Measurements from ENCODE around the gene NUAK1. TPM values are rescaled to one million over a fixed set of nuclear protein-coding genes. Genes with fewer than 3 reads are reported as not detected.

Gene NUAK1
- total RNA-seq, 1 donor from 2014 or later = 32.6 TPM

DNA sequence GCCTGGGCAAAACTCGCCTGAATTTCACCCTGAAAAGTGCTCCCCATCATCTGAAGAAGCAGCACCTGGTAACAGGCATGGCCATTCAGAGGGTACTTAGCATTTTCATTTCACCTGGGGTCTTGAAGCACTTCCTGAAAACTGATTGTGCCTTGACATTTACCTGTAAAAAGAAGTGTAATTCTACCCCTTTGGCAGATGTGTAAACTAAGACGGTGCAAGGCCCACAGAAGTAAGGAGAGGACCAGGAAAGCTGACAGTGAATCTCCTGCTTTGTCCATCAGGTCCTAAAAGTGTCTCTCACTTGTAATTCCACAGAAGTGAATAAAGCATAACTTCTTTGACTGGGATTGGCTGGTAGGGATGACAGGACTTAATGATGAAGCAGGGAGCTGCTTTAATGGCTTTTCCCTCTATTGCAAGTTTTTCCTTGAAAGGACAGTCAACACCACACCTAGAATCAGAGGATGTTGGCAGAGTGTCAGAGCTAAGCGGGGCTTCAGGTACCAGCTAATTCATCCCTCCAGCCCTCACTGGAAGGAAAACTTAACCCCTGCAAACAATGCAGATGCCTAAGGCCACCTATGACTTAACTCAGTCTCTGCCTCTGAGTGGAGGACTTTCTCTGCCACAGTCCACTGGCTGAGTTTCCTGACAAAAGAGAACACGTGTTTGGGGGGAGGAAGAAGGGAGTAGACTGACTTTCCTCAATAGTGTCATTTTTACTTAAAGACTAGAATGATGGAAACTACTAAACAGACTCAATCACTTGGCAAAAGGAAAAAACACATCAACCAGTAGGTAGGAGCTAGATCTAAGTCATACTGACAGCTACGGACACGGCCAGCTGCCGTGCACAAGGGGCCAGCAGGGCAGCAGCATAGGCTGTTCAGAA lies 74.7 kb downstream of the NUAK1 start:
- no peak for DNase-seq (ENCODE audit: low read depth, low spot score)

DNA sequence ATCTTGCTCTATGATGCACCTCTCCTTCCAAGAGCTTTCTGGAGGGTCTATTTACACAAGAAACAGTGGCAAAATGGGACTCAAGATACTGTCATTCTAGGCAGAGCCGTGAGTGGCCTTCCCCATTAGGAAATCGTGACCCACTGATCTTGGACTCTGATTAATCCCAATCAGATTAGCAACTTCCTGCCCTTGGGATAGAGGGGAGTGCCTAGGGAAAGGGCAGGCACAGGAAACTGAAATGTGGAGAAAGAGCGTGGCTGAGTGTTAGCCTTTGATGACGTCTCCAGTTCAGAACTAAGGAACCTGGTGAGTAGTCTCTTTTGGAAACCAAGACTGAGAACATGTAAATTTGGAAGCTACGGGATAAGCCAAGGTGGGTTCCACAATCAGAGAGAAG lies 76.1 kb downstream of the NUAK1 start:
- DNase-seq (ENCODE audit: low read depth, low spot score) = no peak

DNA sequence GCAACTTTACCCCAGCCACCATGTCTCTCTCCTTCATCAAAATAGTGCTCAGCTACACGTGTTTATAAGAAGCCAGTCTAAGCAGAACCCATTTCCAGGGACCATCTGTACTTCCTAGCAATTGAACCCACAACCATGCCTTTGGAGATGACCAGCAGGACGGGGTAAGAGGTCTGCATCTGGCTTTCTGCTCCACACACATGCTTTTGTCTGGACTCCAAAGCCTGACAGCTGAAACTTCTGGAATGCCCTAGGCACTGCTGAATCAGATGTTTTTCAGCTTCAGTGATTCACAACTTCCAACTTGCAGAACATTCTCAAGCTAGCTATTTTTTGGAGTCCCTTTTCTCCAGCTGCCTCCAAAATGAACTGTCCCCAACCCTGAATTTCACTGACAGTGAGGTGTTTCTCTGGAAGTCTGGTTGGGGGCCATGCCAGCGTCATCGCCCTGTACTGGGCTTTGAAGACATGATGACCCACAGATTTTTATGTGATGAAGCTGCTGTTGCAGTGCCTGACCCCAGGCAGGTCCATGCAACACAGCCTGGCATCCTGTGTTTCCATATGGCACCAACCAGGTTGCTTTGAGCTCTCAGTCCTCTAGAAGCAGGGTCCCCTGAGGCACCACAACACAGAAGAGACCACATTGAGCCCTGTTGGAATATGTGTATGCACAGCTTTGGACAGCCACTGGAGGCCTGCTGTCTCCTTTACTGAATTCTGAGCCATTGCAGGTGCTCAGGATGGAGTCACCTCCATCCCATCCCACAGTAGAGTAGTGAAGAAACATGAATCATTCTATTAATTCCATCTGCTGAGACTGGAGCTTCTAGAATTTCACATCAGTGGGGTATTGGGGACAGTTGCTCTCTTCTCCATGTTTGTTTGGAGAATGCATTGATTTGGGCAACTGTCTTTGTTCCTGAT lies 80.2 kb downstream of the NUAK1 start:
- DNase-seq (ENCODE audit: low read depth, low spot score) = no peak

DNA sequence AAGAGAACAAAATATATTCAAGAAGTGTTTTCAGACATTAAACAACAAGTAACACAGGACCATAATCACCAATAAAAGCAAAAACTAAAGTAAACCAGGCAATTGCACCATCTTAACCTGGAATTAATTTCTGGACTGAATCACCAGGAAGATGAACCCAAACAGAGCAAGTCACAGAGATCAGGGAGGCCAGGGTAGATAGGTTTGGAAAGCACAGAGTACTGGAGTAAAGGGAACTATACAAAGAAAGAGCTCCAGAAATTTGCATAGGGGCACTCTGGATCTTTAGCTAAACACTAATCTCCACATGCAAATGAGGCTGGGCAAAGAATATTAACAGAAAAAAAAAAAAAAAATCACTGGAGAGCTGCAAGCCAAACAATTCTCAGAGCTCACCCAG lies 84.7 kb downstream of the NUAK1 start:
- DNase-seq (ENCODE audit: low read depth, low spot score) = no peak

DNA sequence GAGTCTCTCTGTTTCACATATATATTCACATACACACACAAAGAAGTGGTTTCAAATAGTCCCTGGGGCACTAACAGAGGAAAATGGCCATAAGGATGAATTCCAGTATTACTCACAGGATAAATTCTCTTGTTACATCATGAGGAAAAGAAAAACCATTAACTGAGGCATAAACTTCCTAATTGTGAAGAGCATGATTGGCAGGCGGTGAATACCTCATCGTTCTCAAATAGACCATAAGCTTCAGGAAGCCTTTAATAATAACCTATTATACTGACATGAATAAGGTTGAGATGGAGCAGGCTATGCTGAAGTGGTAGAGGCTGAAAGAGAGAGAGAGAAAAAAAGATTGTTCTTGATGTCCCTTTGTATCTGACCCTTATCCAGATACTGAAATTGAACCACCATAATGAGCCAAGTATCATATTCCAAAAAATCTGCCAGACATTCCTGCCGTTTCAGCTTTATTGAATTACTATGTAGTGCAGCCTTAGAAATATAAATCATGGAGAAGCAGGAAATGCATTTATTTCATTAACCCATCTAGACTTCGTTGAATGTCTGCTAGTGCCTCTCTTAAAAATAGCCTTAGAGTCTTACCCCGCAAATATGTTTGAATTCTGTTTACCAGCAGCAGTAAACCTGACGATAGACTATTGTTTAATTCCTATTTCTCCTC lies 86.8 kb downstream of the NUAK1 start:
- DNase-seq (ENCODE audit: low read depth, low spot score) = no peak

DNA sequence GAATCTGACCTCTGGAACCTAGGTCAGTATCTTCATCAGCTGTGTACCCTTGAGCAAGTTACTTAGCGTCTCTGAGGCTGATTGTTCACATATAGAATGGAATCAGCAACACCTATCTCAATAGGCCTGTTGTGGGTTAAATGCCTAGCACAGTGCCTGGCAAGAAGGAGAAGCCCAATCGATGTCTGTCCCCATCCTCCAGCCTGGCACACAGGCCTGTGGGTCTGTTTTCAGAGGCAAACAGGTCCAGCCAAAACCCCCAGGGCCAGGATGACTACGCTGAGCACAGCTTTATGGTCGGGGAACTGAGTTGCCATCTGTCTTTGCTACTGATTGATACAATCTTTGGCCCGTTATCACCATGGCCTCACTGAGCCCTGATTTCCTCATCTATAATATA lies 89.2 kb downstream of the NUAK1 start:
- no peak for DNase-seq (ENCODE audit: low read depth, low spot score)

DNA sequence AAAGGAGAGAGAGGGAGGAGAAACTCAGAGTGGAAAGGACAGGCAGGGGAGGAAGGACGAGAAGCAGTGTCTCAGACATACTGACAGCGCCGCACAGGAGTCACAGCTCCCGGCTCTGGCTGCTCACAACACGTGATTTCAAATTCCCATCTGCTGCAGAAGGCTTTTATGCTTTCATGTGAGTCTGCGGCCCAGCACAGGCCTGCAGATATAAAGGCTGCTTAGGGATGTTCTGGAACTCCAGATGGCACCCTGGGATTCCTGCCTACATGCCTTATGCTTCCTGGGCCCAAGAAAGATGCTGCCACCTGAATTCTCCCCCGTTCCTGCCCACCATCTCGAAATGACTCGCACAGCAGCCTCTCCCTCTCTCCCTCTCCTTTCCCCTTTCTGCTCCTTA lies 89.6 kb downstream of the NUAK1 start:
- DNase-seq (ENCODE audit: low read depth, low spot score) = no peak

DNA sequence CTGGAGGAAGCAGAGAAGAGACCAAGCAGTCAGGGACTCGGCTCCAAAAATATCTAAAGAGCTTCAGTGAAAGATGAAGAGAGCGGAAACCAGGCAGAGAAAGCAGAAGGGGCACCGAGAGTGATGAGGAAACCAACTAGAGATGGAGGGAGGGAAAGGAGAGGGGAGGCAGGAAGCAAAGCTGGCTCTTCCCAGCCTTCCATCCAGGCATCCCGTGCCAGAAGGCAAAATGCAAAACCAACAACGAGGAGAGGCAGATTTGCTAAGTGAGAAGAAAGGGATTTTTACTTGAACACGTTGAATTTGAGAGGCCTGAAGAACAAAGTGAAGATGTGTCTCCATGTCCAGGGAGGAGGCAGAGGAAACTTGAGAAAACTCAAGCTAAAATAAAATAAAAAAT lies 90.1 kb downstream of the NUAK1 start:
- no peak for DNase-seq (ENCODE audit: low read depth, low spot score)

DNA sequence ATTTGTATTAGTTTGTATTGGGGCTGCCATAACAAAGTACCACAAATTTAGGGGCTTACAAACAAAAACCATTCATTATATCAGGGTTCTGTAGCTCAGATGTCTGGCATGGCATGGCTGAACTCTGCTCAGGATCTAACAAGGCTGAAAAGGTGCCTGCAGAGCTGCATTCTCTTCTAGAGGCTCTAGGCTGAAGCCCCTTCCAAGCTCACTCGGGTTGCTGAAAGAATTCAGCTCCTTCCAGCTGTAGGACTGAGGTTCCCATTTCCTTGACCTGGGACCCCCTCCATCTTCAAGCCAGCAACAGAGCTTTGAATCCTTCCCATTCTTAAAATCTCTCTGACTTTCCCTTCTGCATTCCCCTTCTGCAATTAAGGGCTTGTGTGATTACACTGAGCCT lies 90.7 kb downstream of the NUAK1 start:
- no peak for DNase-seq (ENCODE audit: low read depth, low spot score)

DNA sequence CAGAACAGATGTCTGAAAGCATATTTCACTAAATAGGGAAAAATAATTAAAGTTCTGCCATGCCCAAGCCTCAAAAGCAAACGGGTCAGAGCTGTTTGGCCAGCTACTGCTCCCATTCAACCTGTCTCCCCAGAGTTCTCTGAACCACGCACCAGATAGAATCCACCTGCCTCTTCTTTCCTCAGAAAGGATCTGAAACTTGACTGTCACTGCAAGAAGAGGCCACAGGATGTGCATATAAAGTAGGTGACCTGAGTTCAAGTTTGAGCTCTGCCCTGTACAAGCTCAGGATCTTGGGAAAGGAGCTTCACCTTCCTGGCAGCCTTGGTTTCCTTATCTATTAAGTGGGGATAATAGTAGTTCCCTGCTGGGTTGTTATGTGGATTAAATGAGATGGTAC lies 91.8 kb downstream of the NUAK1 start:
- DNase-seq (ENCODE audit: low read depth, low spot score) = no peak

DNA sequence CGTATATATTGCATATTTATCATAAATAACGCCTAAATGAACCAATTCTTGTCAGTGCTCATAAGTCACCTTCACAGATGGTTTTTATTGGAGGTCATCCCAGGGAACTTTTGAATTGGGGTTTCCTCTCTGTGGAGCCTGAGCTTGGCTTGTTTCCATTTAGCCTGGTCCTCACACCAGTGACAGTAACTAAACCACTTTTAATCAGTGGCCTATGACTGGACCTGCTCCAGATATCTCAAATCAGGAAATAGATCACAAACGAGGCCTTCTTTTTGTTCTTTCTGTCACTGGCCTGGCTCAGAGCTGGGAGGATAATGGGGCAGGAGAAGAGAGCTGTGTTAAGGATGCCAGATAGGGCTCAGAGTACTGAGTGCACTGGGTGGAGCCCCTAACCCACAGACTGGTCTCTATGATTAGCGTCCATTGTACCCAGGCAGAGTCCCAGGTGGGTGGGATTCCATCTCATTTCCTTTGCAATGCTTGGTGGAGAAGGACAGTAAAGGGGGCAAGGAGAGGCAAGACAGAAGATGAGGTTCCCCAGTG lies 92.4 kb downstream of the NUAK1 start:
- DNase-seq (ENCODE audit: low read depth, low spot score) = no peak

DNA sequence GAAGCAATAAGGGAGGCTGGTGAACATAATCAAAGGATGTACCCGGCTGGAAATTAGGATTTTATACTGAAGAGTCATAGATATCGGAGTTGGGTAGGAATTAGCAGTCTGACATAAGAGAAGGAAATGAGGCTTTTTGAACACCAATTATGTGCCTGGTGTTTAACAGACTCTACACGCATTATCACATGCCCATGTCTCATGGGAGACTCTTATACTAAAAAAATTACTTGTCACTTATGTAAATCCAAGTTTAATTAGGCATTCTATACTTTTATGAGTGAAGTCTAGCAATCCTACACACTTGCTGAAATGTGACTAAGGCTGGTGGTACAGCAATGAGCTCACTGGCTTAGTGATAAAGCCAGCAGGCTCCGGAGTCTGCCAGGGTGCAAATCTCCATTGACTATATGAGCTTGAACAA lies 93.5 kb downstream of the NUAK1 start:
- no peak for DNase-seq (ENCODE audit: low read depth, low spot score)

DNA sequence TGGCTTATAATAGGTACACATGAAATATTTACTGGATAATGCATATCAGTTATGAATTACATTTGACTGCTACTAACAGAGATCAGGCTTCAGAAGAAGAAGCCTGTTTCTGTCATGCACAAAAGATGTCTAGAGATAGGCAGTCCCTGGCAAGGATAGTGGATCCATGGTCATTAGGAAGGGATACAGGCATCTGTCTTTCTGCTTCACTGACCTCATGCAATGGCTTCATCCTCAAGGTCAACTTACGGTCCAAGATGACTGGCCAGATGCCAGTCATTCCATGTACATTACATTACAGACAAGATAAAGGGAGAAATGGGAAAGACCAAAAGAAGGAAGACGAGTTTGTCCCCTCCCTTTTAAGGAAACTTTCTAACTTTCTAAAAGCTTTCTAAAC lies 94.0 kb downstream of the NUAK1 start:
- DNase-seq (ENCODE audit: low read depth, low spot score) = no peak

DNA sequence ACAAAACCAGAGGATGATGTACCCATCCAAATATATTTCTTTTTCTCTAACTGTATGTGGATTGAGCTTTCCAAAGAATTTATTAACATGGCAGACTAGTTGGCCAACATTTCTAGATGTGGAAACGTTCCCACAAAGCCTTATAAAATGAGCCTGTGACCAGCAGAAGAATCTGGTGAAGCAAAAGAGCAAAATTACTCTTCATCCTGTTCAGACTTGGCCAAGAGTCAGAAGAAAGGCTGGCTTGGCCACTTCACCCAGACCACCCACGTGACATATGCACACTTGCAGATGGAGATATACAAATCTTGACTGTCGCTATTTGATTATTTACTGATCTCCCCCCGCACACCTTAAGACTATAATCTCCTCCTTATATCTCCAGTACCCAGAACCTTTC lies 96.7 kb downstream of the NUAK1 start:
- no peak for DNase-seq (ENCODE audit: low read depth, low spot score)

DNA sequence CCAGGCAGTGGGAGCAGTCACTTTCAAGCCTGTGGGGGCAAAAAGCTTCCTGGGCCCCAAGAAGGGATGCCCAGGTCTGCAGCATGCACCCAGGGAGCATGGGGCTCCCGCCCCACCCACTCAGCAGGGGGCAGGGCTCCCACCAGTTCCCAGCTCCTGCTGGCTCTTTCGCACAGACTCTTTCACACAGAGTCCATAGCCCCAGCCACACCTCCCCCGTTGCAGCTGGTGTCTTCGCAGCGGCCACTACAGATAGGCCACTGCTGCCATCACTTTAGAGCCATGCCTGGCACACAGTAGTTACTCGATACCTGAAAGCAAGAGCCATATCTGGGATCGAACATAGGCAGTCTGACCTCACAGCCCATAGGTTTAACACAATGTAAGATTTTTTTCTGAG lies 98.2 kb downstream of the NUAK1 start:
- DNase-seq (ENCODE audit: low read depth, low spot score) = no peak

DNA sequence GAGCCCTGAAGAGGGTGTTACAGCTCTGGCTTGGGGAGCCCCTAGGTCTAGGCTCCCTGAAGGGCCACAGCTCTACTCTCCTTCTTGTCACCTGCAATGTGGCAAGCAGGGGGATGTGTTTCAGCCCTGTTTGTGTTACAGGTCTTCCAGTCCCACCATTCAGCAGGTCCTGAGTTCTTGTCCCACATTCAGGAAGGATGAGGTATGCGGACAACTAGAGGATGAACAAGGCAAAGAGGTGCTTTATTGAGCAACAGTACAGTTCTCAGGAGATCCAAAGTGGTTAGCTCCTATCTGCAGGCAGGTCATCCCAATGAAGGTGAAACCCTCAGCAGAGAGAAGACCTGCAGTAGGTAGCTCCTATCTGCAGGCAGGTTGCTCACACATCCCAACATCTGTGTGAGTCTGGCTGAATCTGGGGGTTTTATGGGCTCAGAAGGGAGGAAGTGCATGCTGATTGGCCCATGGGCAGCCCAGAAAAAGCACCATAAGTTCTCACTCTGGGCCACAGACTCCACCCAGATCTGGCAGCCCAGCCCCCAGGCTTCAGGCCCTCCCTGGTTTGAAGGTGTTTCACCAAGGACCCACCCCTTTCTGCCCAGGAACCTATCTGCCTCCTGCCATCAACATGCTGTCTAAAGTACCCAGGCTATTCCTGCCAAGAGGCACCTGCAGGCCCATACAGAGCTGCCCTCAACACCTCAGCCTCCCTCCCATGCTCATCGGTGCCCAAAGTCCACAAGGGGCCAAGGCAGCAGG lies 98.9 kb downstream of the NUAK1 start:
- DNase-seq (ENCODE audit: low read depth, low spot score) = no peak

DNA sequence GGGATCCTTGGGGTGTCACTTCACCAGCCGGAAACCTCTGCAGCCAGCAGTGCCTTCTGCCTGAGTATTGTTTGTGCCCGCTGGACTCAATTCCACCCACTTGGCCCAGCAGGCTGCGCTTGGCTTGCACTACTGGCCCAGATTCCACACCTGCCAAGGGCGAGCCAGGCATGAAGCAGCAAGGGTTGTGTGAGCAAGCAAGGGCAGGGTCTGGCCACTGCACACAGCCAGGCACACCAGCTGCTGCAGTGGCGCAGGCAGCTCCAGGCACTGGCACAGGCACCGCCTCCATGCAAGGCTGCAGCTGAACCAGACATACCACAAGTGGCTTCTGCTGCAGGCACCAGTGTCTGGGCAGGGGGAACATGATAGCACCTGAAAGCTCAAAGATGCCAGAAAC lies 99.5 kb downstream of the NUAK1 start:
- DNase-seq (ENCODE audit: low read depth, low spot score) = no peak

DNA sequence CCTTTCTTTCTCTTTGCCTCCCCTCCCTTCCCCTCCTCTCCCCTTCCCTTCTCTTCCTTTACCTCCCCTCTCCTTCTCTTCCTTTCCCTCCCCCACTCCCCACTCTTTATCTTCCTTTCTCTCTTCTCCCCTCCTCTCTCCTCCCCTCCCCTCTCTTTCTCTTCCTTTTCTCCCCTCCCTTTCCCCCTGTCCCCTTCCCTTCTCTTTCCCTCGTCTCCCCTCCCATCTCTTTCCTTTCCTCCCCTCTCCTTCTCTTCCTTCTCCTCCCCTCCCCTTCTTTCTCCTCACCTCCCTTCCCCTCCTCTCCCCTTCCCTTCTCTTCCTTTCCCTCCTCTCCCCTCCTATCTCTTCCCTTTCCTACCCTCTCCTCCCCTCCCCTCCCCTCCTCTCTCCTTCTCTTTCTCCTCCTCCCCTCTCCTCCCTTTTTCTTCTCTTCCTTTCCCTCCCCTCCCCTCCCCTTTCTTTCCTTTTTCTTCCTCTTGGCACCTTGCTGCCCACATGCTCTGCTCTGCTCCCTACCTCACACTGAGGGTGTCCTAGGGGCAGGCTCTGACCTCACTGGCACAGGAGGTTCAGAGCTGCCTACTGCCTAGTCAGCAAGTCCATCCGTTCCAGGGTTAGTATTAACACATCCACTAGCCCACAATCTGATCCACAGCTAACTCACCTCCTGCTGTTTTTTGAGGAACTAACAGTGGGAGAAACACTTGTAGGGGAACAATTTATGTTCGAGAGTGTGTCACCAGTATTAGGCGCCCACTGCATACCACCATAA lies 101.0 kb downstream of the NUAK1 start:
- DNase-seq (ENCODE audit: low read depth, low spot score) = no peak

DNA sequence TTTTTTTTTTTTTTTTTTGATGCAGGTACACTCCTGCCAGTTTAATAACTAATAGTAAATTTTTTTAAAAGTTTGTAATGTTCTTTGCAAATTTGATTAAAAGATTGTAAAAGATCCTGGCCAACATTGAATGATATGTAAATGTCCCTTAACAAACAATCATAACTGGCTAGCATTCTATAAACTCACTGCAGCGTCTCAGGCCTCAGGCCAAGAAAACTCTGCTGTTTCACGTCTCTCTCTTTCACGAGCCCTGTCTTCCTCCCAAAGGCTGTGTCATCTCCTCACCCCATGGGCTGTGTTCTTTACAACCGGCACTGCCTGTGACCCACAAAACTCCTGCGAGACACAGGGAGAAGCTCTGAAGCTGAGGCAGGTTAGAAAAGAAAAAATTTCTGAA lies 103.3 kb downstream of the NUAK1 start:
- DNase-seq (ENCODE audit: low read depth, low spot score) = no peak

DNA sequence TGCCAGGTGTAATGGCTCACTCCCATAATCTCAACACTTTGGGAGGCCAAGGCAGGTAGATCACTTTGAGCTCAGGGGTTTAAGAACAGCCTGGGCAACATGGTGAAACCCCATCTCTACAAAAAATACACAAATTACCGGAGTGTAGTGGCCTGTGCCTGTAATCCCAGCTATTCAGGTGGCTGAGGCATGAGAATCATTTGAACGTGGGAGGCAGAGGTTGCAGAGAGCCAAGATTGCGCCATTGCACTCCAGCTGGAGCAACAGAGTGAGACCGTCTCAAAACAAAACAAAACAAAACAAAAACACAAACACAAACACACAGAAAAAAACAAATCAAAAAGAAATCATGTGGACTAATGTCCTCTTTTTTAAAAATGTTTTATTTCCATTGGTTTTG lies 104.4 kb downstream of the NUAK1 start:
- no peak for DNase-seq (ENCODE audit: low read depth, low spot score)
